MG63 (cell line): ENCODE measurements around the gene GSTO1. TPM values are rescaled to one million over a fixed set of nuclear protein-coding genes. Genes with fewer than 3 reads are reported as not detected.

Experiments used
- DNase-seq: peaks from one replicate; pipeline ENCODE4 v3.0.0-alpha.2; 2020
- H3K27me3 ChIP-seq: fragments of 250-450 bp; sonication (Bioruptor Pico); 2 replicates; pipeline ENCODE4 v1.5.1; 2020; ENCODE audit warnings: mild to moderate bottlenecking, moderate library complexity
- H3K36me3 ChIP-seq: fragments of 250-450 bp; sonication (Bioruptor Pico); 2 replicates; pipeline ENCODE4 v1.5.1; 2020; ENCODE audit warnings: mild to moderate bottlenecking, moderate library complexity
- H3K4me3 ChIP-seq: fragments of 250-450 bp; sonication (Bioruptor Pico); 2 replicates; pipeline ENCODE4 v1.5.1; 2020; ENCODE audit warnings: mild to moderate bottlenecking, moderate library complexity
- H3K9me3 ChIP-seq: fragments of 250-450 bp; sonication (Bioruptor Pico); 2 replicates; pipeline ENCODE4 v1.5.1; 2020; ENCODE audit warnings: mild to moderate bottlenecking, moderate library complexity
- total RNA-seq: library from RNA; depleted of rRNA; stranded (reverse); fragments of >200 nt; shearing (Covaris generic); gene quantifications from 2 replicates; pipeline ENCODE4 v1.2.3, GENCODE V29; 2014; ENCODE audit warnings: low replicate concordance; rRNA removed

The GSTO1 gene
- total RNA-seq, 1 experiment from 2014 or later = 191 TPM

DNA sequence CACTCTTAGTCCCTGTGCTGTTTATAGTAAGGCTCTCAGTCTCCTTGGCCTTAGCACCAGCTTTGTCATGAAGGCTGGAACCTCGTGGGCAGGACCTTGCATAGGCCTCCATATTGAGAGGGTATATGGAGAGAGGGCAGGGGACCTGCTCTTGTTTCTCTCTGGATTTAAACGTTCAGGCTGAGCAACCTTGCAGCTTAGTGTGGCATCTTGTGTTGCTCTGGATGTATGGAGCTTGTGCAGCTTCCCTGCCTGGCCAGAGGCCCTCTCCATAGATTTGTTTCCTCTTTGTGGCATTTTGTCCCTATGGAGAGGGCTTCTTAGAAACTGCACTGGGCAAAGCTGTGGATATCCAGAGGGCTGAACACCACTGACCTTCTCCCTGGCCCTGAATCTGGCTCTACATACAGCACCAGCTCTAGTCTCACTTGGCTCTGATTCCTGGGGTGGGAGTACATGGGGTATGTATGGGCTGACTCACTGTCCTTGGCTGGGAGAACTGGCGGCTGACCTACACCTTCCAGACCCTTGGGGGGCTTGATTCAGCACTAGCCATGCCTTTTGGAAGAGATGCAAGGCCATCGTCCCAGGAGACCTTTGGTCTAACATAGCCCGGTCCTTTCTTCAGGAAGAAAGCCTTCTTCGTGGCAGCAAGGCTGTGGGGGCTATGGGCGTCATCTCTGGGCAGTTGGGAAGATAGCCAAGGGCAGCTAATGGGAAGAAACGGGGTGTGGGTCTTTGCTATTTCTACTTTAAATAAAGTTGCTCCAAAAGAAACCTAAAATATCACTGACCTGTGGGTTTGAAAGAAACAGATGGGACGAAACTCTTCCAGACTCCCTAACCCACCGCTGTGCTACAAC, 53.1 kb downstream of the GSTO1 start:
- DNase-seq = no peak
- no peaks in the 10 kb centered on the region for H3K27me3 ChIP-seq
- peaks cover 46% of the 10 kb centered on the region for H3K36me3 ChIP-seq
- H3K9me3 ChIP-seq = peaks cover 7% of the 10 kb centered on the region; the same call in 1 of the 2 replicates
- H3K4me3 ChIP-seq = no peak overlapping the region

DNA sequence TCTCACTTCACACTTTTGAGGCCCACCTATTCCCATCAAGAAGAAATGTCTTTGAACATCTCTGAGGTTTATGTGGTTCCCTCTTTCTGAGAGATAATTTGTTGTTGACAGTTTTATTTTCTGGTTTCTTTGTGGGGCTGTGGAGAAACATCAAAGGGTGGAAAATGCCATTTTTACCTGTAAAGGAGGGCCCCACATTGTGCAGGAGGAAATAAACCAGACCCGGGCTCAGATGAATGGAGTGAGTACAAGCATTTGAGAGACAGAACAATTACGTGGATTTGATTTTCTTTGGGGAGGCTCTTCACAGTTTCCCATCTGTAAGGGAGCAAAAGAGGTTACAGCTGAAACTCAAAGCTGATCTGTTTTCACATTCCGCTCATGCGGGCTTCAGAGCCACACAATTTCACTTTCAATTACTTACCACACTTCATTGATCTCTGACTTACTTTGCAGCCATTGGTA, 53.8 kb downstream of the GSTO1 start:
- H3K27me3 ChIP-seq = no peaks in the 10 kb centered on the region
- no peak for DNase-seq
- H3K9me3 ChIP-seq = peaks cover 4% of the 10 kb centered on the region; the same call in 1 of the 2 replicates
- peaks cover 53% of the 10 kb centered on the region for H3K36me3 ChIP-seq
- H3K4me3 ChIP-seq = no peak overlapping the region

DNA sequence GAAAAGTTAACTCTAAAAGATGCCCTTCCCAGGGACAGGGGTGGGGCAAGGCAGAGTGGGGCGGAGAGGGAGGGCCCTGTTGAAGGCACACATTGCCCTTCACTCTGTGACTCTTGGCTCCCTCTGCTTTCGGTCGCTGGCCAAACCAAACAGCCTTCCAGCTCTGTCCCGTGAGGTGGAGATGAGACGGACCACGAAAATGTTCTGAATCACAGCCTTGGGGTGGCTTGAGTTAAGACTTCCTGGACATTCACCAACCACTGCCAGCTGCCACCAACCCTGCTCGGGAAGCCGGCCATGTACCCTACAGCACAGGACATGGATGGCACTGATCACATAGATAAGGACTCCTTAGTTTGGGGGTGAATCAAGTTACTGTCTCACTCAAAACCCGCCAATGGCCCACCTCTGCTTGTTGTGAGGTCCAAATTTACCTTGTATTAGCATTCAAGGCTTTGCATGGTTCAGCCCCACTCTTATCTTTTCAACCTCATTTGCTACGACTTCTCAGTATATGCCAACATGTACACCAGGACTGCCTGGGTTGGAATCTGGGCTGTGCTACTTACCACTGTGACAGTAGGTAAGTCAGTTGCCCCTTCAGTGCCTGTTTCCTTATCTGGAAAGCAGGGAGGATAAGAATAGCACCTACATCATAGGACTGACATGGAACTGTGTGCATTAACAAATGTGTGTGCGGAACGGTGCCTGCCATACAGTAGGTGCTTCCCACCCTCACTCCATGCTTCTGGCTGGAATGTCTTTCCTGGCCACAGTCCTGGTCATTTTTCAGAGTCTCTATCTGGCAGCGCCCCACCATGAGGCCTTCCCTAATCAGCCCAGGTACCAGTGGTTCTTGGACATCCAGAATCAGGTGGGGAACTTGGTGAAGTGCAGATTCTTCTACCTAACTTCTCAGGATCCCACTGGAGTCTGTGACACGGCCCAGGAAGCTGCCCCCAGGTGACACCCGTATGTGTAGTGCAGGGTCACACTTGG, 55.6 kb downstream of the GSTO1 start:
- Histone ChIP-seq H3K36me3 (peaks cover 71% of the 10 kb centered on the region), H3K27me3 (no peaks in the 10 kb centered on the region), H3K4me3 (no peak overlapping the region), H3K9me3 (no peaks in the 10 kb centered on the region)
- DNase-seq = peak; percentile 97

DNA sequence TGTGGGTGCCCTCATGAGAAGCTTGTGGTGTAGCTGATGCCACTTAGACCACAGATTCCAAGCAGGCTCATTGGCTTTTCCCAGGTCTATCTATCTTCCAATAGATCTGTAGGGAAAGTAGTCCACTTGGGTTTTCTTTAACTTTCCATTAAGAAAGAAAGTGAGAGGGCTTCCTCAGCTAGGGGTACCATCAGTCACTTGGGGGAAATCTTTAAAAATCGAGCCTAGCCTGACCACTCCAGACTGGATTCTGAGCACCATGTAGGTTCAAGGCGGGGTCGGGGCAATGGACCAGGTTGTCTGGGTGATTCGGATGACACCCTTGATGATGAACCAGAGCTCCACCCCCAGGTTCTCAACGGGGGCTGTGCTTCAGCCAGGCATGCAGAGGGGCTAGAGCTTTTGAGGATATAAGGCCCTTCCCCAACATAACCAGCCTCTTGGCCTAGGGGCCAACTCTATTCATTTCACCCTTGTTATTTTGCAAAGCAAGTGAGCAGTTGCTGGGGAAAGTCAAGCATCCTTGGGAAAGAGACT, 56.6 kb downstream of the GSTO1 start:
- DNase-seq = no peak
- Histone ChIP-seq H3K4me3 (no peak overlapping the region), H3K27me3 (no peaks in the 10 kb centered on the region), H3K36me3 (peaks cover 79% of the 10 kb centered on the region), H3K9me3 (no peaks in the 10 kb centered on the region)

DNA sequence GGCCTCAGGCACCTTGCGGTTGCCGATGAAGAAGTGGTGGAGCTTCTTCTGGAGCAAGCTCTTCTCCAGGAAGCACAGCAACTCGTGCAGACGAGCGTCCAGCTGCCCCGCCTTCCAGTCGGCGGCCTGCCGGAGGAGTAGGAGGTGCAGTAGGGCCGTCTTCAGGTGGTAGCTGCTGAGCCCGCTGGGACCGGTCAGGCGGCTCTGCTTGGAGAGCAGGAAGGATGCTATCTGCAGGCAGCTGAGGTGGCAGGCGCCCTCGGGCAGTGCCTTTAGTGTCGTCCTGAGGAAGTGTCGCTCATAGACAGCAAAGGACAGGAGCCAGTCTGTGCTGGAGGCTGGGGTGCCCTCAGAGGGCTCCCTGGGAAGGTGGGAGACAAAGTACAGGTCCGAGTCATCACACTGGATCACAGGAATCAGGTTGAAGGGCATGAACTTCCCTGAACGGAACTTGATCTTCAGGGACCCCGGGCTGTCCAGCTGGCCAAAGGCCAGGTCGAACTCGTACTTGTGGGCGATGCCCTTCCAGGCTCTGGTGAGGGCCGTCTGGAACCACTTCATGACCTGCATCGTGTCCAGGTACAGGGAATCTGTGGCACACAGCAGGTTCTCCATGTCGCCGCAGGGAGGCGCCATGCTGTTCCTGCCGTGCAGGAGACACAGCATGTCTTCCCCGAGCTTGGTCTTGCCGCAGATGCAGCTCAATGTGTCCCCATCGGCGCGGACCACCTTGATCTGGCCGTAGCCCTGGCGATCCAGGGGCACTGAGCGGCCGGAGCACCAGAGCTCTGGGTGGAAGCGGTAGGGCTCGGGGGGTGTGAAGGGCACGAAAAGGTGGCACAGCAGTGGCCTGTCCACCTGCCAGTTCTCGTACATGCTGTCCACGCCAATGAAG, 60.1 kb downstream of the GSTO1 start:
- DNase-seq = no peak
- H3K36me3 ChIP-seq = peaks cover 69% of the 10 kb centered on the region
- no peak overlapping the region for H3K4me3 ChIP-seq
- no peaks in the 10 kb centered on the region for H3K9me3 ChIP-seq
- no peaks in the 10 kb centered on the region for H3K27me3 ChIP-seq

DNA sequence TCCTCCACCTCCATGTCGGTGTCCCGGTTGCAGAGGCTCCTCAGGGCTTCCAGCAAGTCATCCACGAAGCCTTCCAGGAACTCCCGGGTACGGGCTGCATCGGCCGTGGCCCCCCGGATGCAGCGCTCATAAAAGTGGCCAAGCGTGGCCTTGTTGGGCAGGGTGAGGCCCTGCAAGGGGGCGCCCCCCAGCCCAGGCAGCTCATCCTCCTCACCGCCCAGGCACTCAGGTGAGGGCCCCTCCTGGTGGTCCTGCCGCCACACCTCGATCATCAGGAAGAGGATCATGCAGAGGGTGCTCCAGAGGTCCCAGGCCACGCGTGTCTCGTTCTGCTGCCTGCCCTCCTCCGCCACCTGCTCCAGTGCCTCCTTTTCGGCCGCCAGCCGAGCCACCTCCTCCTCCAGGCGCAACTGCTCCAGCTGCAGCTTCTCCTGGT, 60.8 kb downstream of the GSTO1 start:
- H3K9me3 ChIP-seq = no peaks in the 10 kb centered on the region
- no peak overlapping the region for H3K4me3 ChIP-seq
- peaks cover 65% of the 10 kb centered on the region for H3K36me3 ChIP-seq
- no peak for DNase-seq
- H3K27me3 ChIP-seq = no peaks in the 10 kb centered on the region

DNA sequence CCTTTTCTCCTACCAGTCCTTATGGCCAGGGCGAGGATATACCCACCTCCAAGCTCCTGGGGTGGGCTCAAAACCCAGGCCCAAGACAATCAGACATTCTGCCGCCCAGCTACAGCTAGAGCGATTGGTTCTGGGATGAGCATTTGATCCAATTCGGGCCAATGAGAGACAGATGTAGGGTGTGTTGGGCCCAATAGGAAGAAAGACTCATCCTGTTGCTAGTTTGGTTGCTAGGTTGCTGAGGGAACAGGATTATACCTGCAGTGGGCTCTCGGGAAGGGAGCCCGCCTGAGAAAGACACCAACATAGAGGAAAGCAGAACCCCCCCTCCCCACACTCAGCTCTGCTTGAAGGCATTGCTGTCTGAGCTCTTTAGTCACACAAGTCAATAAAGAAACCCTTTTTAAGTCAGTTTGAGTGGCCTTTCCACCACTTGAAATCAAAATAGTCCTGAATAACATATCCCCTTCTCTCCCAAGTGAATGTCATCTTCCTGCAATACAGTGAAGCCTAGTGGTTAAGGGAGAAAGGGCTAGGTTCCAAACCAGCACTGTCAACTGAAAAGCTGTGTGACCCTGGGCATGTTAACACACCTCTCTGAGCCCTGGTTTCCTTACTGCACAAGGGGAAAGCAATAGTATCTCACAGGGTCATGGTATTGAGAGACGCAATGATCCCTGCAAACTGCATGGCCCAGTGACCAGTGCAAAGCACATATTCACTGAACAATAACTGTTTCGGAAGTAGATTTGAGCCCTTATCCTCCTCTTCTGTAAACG, 61.8 kb downstream of the GSTO1 start:
- Histone ChIP-seq H3K36me3 (peaks cover 60% of the 10 kb centered on the region), H3K27me3 (no peaks in the 10 kb centered on the region), H3K4me3 (no peak overlapping the region), H3K9me3 (no peaks in the 10 kb centered on the region)
- DNase-seq = no peak

Other genes with a start within 250 kb of the GSTO1 start
- gene COL17A1, start 169.0 kb upstream of the GSTO1 start, total RNA-seq = 0.30 and 0.74 TPM in 2 replicates
- gene SFR1, start 132.7 kb upstream of the GSTO1 start, total RNA-seq = 6.6 and 11.1 TPM in 2 replicates
- 0.89 TPM in 1 of 2 replicates, not detected in the other for gene CFAP43, start 22.5 kb upstream of the GSTO1 start, total RNA-seq
- 0.62 and 1.8 TPM in 2 replicates for gene GSTO2, start 14.3 kb downstream of the GSTO1 start, total RNA-seq
- 5.6 and 15.5 TPM in 2 replicates for gene ITPRIP, start 83.6 kb downstream of the GSTO1 start, total RNA-seq
- 0.05 and 0.20 TPM in 2 replicates for gene CFAP58, start 98.9 kb downstream of the GSTO1 start, total RNA-seq